ENCODE results near the gene FLRT1.

Gene FLRT1

DNA sequence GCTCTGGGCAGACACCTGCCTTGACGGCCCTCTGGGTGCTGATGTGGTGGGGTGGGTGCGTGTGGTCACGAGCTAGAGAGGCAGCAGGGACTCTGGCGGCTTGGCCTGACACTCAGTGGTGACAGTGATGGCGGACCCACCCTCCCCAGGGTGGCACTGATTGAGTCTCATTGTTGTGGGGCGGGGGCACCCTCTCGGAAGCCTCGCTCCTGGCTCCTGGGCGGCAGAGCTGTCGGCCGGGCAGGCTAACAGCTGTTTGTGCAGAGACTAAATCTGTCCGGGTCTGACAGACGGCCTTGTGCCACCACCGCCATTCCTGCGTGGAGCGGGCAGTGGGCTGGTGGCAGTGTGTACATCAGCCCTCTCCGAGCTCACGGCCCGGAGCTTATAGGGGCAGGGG is 15.6 kb downstream of the FLRT1 start:
- no peaks in the 10 kb centered on the region for H3K4me1 ChIP-seq (ENCODE audit: control insufficient read depth, insufficient read depth, low read length, unreplicated experiment)
- no peak overlapping the region for H2AFZ ChIP-seq (ENCODE audit: low read length, unreplicated experiment)
- no peaks in the 10 kb centered on the region for H3K79me2 ChIP-seq (ENCODE audit: control insufficient read depth, insufficient read depth, low read length, unreplicated experiment)
- H3K4me3 ChIP-seq (ENCODE audit: low read depth, low read length) = no peak overlapping the region
- H3K27ac ChIP-seq (ENCODE audit: low read depth, low read length) = no peak overlapping the region
- no peaks in the 10 kb centered on the region for H3K36me3 ChIP-seq (ENCODE audit: insufficient read depth, low read length)
- no peaks in the 10 kb centered on the region for H3K27me3 ChIP-seq (ENCODE audit: insufficient read depth, low read length)

DNA sequence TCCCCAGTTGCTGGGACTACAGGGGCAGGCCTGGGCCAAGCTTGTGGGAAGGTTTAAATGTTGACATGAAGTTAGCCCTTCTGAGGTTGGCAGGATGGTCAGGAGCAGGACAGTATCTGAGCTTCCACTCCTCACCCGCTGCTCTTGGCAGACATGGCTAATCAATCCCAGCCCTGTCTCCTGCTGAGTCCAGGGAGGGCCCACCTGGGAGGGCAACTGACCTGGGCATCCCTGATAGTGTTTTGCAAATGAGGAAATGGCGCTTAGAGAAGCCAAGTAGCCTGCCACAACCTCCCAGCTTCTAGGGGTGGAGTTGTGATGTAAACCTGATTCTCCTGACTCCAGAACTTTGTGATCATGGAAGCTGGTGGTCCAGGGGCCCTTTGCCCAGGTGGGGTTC is 16.7 kb downstream of the FLRT1 start:
- H3K4me1 ChIP-seq (ENCODE audit: control insufficient read depth, insufficient read depth, low read length, unreplicated experiment) = no peaks in the 10 kb centered on the region
- H3K27me3 ChIP-seq (ENCODE audit: insufficient read depth, low read length) = no peaks in the 10 kb centered on the region
- H2AFZ ChIP-seq (ENCODE audit: low read length, unreplicated experiment) = no peak overlapping the region
- H3K36me3 ChIP-seq (ENCODE audit: insufficient read depth, low read length) = no peaks in the 10 kb centered on the region
- no peak overlapping the region for H3K4me3 ChIP-seq (ENCODE audit: low read depth, low read length)
- no peaks in the 10 kb centered on the region for H3K79me2 ChIP-seq (ENCODE audit: control insufficient read depth, insufficient read depth, low read length, unreplicated experiment)
- no peak overlapping the region for H3K27ac ChIP-seq (ENCODE audit: low read depth, low read length)

DNA sequence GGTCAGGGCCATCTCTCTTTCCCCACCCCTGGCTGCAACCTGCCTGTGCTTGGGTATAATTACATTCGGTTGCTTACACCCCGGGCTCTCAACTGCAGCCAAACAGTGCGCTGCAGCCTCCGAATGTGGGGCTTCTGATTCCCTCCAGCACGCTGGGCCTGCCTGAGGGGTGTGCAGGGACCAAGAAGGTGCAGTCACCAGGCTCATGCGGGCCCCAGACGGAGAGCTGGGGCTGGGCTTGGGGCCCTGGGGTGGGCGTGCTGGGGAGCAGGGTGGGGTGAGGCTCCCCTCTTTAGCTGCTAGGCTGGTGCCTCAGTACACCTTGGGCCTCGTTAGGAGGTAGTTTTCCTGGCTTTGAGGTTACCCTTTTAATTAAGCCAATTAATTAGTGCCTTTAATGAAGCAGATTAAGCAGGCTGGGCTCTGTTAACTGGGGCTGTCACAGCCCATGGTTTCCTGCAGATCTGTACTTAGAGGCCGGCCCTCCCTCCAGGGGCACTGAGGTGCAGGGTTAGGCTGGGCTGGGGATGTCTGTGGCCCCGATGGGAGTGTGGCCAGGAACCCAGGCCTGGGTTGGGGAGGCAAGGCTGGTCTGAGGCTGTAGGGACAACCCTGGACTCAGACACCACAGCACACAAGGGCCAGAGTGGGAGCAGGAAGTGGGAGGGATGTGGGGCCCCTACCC is 17.3 kb downstream of the FLRT1 start:
- Histone ChIP-seq H3K27me3 (ENCODE audit: insufficient read depth, low read length) (no peaks in the 10 kb centered on the region), H2AFZ (ENCODE audit: low read length, unreplicated experiment) (no peak overlapping the region), H3K79me2 (ENCODE audit: control insufficient read depth, insufficient read depth, low read length, unreplicated experiment) (no peaks in the 10 kb centered on the region), H3K36me3 (ENCODE audit: insufficient read depth, low read length) (no peaks in the 10 kb centered on the region), H3K27ac (ENCODE audit: low read depth, low read length) (no peak overlapping the region), H3K4me3 (ENCODE audit: low read depth, low read length) (no peak overlapping the region), H3K4me1 (ENCODE audit: control insufficient read depth, insufficient read depth, low read length, unreplicated experiment) (no peaks in the 10 kb centered on the region)

DNA sequence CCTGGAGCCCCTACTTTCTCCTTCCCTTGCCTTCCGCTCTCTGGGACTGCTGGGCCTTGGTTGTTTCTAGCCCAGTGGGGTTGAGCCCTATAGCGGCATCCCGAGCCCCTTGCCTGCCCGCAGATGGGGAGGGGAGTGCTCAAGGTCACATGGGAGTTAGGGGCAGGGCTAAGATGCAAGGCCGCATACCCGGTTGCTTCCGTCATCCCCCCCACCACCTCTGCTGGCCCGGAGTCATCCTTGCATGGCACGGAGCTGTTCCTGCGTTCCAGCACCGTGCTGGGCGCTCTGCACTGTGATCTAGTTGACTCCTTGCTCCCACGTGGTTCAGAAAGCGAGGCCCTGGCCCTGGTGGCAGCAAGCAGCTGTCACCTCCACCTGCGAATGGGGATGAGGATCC is 18.0 kb downstream of the FLRT1 start:
- Histone ChIP-seq H3K4me1 (ENCODE audit: control insufficient read depth, insufficient read depth, low read length, unreplicated experiment) (no peaks in the 10 kb centered on the region), H3K27ac (ENCODE audit: low read depth, low read length) (no peak overlapping the region), H3K79me2 (ENCODE audit: control insufficient read depth, insufficient read depth, low read length, unreplicated experiment) (no peaks in the 10 kb centered on the region), H3K4me3 (ENCODE audit: low read depth, low read length) (no peak overlapping the region), H3K27me3 (ENCODE audit: insufficient read depth, low read length) (no peaks in the 10 kb centered on the region), H2AFZ (ENCODE audit: low read length, unreplicated experiment) (no peak overlapping the region), H3K36me3 (ENCODE audit: insufficient read depth, low read length) (no peaks in the 10 kb centered on the region)

DNA sequence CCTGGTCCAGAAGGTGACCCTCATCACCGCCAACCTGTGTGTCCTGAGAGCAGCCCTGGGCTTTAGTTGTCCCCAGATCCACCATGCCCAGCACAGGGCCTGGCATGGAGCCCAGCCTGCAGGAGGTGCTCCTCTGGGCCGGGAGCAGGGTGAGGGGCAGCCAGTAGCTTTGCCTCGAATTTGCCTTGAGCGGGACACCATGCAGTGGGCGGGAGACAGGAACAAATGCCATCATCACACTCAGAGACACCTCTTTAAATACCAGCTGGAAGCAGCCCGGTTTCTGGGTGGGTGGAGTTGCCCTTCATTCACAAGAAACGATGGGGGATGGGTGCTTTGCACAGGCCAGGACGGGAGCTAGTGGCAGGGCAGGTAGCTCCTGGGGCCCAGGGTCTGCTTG is 19.3 kb downstream of the FLRT1 start:
- no peaks in the 10 kb centered on the region for H3K27me3 ChIP-seq (ENCODE audit: insufficient read depth, low read length)
- no peaks in the 10 kb centered on the region for H3K36me3 ChIP-seq (ENCODE audit: insufficient read depth, low read length)
- H3K4me3 ChIP-seq (ENCODE audit: low read depth, low read length) = no peak overlapping the region
- no peak overlapping the region for H3K27ac ChIP-seq (ENCODE audit: low read depth, low read length)
- no peaks in the 10 kb centered on the region for H3K79me2 ChIP-seq (ENCODE audit: control insufficient read depth, insufficient read depth, low read length, unreplicated experiment)
- no peak overlapping the region for H2AFZ ChIP-seq (ENCODE audit: low read length, unreplicated experiment)
- no peaks in the 10 kb centered on the region for H3K4me1 ChIP-seq (ENCODE audit: control insufficient read depth, insufficient read depth, low read length, unreplicated experiment)

DNA sequence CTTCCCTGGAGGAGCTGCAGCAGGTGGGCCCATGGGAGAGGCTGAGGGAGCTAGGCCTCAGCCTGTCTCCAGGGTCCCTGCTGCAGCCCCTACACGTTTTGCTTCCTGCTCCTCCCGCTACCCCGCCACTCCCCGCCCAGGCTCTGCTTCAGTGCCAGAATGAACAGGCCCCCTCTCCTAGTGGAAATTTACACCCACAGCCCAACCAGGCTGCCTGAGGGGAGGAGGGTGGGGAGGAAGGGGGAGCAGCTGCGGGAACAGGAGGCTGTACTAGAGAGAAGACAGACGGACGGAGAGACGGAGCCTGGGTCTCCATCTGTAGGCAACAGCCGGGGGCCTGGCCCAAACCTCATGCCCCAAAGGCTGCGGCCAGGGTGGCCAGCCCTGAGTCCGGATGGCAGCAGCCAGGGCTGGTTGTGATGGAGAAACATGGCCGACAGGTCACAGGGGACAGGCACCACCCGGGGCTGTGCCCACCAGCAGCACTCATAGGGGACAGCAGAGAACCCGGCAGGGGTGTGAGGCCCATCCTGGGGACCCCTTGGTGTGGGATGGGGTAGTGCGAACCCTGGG is 20.6 kb downstream of the FLRT1 start:
- Histone ChIP-seq H2AFZ (ENCODE audit: low read length, unreplicated experiment) (no peak overlapping the region), H3K27me3 (ENCODE audit: insufficient read depth, low read length) (no peaks in the 10 kb centered on the region), H3K4me3 (ENCODE audit: low read depth, low read length) (no peak overlapping the region), H3K36me3 (ENCODE audit: insufficient read depth, low read length) (no peaks in the 10 kb centered on the region), H3K79me2 (ENCODE audit: control insufficient read depth, insufficient read depth, low read length, unreplicated experiment) (no peaks in the 10 kb centered on the region), H3K4me1 (ENCODE audit: control insufficient read depth, insufficient read depth, low read length, unreplicated experiment) (no peaks in the 10 kb centered on the region), H3K27ac (ENCODE audit: low read depth, low read length) (no peak overlapping the region)

DNA sequence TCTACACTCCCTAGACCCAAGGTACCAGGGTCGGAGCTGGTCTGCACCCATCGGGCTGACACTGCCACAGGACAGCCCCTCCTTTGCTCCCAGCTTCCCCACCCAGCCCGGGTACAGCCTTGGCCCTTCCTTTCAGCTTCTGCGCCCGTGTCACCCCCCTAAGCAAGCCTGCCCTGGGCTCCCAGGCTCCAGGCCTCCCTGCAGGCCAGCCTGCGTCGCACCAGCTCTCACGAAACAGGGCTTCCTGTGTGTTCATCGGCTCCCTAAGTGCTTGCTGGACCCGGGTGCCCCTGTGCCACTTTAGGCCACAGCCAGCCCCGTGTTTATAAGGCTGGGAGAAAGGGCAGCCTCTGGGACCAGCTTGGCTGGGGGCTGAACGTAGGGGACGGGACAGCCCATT is 21.1 kb downstream of the FLRT1 start:
- Histone ChIP-seq H2AFZ (ENCODE audit: low read length, unreplicated experiment) (no peak overlapping the region), H3K4me3 (ENCODE audit: low read depth, low read length) (no peak overlapping the region), H3K36me3 (ENCODE audit: insufficient read depth, low read length) (no peaks in the 10 kb centered on the region), H3K27ac (ENCODE audit: low read depth, low read length) (no peak overlapping the region), H3K27me3 (ENCODE audit: insufficient read depth, low read length) (no peaks in the 10 kb centered on the region), H3K4me1 (ENCODE audit: control insufficient read depth, insufficient read depth, low read length, unreplicated experiment) (no peaks in the 10 kb centered on the region), H3K79me2 (ENCODE audit: control insufficient read depth, insufficient read depth, low read length, unreplicated experiment) (no peaks in the 10 kb centered on the region)

DNA sequence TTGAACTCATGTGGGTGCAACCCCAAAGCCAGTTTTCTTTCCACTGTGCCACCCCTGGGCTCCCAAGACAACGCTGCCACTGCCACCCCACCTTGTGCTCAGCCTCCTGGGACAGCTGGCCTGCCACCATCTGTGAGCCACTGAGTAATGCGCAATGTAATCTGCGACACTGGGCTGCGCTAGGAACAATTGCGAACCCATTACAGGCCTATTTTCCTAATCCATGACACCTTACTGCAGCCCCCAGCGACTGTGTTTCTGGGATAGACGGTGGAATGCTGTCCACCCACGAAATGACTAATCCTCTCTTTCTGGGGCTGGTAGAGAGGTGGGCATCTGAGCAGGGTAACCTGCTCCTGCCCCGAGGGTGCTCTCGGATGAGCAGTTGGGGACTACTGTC is 22.2 kb downstream of the FLRT1 start:
- no peak overlapping the region for H2AFZ ChIP-seq (ENCODE audit: low read length, unreplicated experiment)
- H3K36me3 ChIP-seq (ENCODE audit: insufficient read depth, low read length) = no peaks in the 10 kb centered on the region
- no peaks in the 10 kb centered on the region for H3K27me3 ChIP-seq (ENCODE audit: insufficient read depth, low read length)
- H3K4me3 ChIP-seq (ENCODE audit: low read depth, low read length) = no peak overlapping the region
- H3K27ac ChIP-seq (ENCODE audit: low read depth, low read length) = no peak overlapping the region
- no peaks in the 10 kb centered on the region for H3K4me1 ChIP-seq (ENCODE audit: control insufficient read depth, insufficient read depth, low read length, unreplicated experiment)
- H3K79me2 ChIP-seq (ENCODE audit: control insufficient read depth, insufficient read depth, low read length, unreplicated experiment) = no peaks in the 10 kb centered on the region

DNA sequence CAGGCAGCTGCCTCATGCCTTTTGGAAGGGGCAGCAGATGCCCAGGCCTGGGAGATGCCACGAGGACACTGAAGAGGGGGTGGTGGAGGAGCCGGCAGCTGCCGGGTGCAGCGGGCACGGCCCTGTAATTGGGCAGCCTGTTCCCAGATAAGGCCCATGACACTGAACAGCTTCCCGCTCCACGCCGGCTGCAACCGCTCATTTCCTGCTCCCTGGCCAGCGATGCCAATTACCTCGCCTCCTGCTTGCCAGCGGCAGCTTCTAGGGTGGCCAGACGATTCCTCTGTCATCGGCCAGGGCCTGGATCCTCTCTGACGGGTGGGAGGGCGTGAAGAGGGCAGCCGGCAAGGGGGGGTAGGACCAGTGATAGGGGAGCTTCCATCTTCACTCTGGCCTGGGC is 22.8 kb downstream of the FLRT1 start:
- no peak overlapping the region for H3K4me3 ChIP-seq (ENCODE audit: low read depth, low read length)
- no peak overlapping the region for H2AFZ ChIP-seq (ENCODE audit: low read length, unreplicated experiment)
- H3K27me3 ChIP-seq (ENCODE audit: insufficient read depth, low read length) = no peaks in the 10 kb centered on the region
- no peaks in the 10 kb centered on the region for H3K79me2 ChIP-seq (ENCODE audit: control insufficient read depth, insufficient read depth, low read length, unreplicated experiment)
- H3K4me1 ChIP-seq (ENCODE audit: control insufficient read depth, insufficient read depth, low read length, unreplicated experiment) = no peaks in the 10 kb centered on the region
- no peak overlapping the region for H3K27ac ChIP-seq (ENCODE audit: low read depth, low read length)
- no peaks in the 10 kb centered on the region for H3K36me3 ChIP-seq (ENCODE audit: insufficient read depth, low read length)

DNA sequence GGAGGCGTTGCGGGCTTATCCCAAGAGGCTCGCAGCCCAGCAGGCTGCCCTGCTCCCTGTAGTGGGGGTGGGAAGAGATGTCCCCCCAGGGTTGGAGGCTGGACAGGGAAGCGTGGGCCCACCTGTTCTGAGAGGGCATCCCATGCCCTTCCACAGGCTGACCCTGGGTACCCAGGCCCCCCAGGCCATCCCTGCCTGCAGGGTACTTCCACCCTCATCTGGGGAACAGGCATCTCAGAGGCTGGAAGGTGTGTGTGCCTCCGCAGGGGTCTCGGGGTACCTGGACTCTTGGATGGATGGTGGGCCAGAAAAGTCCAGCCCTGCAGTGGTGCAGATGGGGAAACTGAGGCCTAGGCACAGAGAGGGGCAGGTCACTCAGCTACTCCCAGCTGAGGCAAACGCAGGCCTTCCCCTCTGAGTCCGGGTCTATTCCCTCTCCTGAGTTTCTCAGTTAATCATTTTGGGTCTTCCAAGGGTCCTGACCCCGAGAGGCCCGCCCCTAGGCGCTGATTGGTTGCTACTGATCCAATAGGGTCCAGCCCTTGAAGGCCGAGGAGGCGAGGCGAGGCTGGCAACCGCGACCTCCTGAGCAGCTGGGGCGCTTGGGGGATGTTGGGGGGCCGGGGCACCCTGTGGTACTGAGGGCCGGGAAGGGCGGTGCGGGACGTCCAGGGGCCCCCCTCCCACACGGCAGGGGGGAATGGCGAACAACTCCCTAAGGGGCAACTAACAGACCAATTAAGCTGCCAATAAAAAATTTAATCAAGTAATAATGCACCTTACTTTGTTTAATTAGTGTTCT is 23.8 kb downstream of the FLRT1 start:
- Histone ChIP-seq H3K36me3 (ENCODE audit: insufficient read depth, low read length) (no peaks in the 10 kb centered on the region), H3K79me2 (ENCODE audit: control insufficient read depth, insufficient read depth, low read length, unreplicated experiment) (no peaks in the 10 kb centered on the region), H3K27ac (ENCODE audit: low read depth, low read length) (no peak overlapping the region), H3K27me3 (ENCODE audit: insufficient read depth, low read length) (no peaks in the 10 kb centered on the region), H2AFZ (ENCODE audit: low read length, unreplicated experiment) (no peak overlapping the region), H3K4me3 (ENCODE audit: low read depth, low read length) (no peak overlapping the region), H3K4me1 (ENCODE audit: control insufficient read depth, insufficient read depth, low read length, unreplicated experiment) (no peaks in the 10 kb centered on the region)
